Neural progenitor cell (in vitro differentiated cells): ENCODE data around the gene ERC1.

Experiments
- CTCF ChIP-seq: fragments of 200-600 bp; sonication (generic); IDR thresholded peaks from 2 replicates; pipeline ENCODE4 v1.5.1; 2017; ENCODE audit warnings: antibody characterized with exemption, mild to moderate bottlenecking
- EZH2phosphoT487 ChIP-seq: fragments of 200-600 bp; sonication (generic); IDR thresholded peaks from 2 replicates; pipeline ENCODE4 v1.6.1; 2017; ENCODE audit warnings: antibody characterized with exemption

- TF ChIP-seq CTCF (no peak), EZH2phosphoT487 (no peak)
Observed at GRCh38 chr12:1222858-1223639, 232.0 kb downstream of the ERC1 start.
